GM10266 (cell line): ENCODE measurements around the gene WDR27.

ENCODE experiments used
- DNase-seq: peaks from one replicate; pipeline ENCODE4 v3.0.0; 2012; ENCODE audit errors: extremely low spot score
- TF ChIP-seq, protein P1 (sequence below): IDR thresholded peaks from 2 replicates; pipeline ENCODE4 v1.5.1; 2012; ENCODE audit warnings: mild to moderate bottlenecking, low read depth; ENCODE audit not compliant: control insufficient read depth, insufficient read depth; ENCODE audit errors: missing control alignments

WDR27 gene

DNA sequence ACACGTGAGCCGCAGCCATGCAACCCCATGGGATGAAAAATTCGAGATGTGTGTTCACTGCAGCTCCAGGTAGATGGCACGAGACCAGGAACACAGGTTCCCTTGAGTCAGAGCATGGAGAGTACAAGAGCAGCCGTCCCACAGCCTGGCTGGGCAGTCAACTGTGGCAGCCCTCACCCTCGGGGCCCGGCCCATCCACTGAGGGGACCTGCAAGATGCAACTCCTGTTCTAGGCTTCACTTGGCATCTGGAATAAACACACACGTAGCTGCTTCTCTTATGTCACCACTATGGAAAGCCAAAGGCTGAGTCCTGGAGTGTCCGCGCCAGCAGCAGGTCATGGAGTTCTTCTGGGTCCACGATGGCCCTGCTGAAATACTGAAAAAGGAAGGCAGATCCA is 77.0 kb downstream of the WDR27 start:
- DNase-seq: no peak

DNA sequence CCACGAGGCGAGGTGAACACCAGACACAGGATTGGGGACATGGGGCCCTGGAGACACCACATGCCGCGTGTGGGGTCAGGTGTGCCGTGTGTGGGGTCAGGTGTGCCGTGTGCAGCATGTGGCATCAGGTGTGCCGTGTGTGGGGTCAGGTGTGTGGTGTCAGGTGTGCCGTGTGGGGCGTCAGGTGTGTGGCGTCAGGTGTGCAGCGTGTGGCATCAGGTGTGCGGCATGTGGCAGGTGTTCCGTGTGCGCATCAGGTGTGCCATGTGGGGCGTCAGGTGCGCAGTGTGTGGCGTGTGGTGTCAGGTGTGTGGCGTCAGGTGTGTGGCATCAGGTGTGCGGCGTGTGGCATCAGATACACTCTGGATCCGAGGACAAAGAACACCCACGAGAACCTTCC is 77.9 kb downstream of the WDR27 start:
- TF ChIP-seq, protein P1, sequence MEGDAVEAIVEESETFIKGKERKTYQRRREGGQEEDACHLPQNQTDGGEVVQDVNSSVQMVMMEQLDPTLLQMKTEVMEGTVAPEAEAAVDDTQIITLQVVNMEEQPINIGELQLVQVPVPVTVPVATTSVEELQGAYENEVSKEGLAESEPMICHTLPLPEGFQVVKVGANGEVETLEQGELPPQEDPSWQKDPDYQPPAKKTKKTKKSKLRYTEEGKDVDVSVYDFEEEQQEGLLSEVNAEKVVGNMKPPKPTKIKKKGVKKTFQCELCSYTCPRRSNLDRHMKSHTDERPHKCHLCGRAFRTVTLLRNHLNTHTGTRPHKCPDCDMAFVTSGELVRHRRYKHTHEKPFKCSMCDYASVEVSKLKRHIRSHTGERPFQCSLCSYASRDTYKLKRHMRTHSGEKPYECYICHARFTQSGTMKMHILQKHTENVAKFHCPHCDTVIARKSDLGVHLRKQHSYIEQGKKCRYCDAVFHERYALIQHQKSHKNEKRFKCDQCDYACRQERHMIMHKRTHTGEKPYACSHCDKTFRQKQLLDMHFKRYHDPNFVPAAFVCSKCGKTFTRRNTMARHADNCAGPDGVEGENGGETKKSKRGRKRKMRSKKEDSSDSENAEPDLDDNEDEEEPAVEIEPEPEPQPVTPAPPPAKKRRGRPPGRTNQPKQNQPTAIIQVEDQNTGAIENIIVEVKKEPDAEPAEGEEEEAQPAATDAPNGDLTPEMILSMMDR: no peak
- no peak for DNase-seq

More for the DNA sequence above, 77.0 kb downstream of the WDR27 start:
- TF ChIP-seq, protein P1: no peak

DNA sequence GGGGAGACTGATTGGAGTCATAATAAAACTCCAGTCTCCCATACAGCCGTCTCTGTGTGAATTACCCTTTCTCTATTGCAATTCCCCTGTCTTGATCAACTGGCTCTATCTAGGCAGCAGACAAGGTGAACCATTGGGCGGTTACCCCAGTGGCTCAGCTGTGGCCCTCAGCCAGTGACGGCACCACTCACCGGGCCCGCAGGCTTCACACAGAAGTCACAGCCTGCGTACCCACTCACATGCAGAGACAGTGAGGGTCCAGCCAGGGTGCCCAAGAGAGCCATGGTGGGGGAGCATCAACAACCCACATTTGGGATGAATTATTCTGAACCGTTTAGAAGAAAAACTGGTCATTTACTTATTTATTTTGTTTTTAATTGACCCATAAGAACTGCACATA is 78.5 kb downstream of the WDR27 start:
- no peak for DNase-seq
- TF ChIP-seq, protein P1: no peak

DNA sequence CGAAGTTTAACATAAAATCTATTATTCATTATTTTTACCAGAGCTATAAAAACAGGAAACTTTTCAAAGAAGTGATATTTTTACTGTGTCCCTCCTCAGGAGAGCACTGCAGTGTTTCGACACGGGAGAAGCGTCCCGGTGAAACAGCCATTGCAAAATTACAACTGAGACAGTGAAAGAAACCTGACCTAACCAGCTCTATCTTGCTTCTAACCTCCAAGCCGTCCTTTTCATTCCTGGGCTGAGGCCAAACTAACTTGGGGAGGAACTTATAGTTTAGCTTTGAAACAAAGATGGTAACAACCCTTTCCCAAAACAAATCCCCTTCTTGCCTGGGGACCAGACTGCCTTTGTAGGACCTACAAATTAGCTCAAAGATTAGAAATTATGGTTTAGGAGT is 79.2 kb downstream of the WDR27 start:
- TF ChIP-seq, protein P1: no peak
- no peak for DNase-seq

DNA sequence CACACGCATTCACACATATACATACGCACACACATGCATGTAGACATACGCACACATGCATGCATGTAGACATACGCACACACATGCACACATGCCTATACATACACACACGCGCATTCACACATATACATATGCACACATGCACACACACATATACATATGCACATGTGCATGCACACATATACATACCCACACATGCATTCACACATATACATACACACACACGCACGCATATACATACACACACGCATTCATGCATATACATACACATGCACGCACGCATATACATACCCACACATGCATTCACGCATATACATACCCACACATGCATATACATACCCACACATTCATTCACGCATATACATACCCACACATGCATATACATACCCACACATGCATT is 80.5 kb downstream of the WDR27 start:
- no peak for DNase-seq
- TF ChIP-seq, protein P1: no peak

DNA sequence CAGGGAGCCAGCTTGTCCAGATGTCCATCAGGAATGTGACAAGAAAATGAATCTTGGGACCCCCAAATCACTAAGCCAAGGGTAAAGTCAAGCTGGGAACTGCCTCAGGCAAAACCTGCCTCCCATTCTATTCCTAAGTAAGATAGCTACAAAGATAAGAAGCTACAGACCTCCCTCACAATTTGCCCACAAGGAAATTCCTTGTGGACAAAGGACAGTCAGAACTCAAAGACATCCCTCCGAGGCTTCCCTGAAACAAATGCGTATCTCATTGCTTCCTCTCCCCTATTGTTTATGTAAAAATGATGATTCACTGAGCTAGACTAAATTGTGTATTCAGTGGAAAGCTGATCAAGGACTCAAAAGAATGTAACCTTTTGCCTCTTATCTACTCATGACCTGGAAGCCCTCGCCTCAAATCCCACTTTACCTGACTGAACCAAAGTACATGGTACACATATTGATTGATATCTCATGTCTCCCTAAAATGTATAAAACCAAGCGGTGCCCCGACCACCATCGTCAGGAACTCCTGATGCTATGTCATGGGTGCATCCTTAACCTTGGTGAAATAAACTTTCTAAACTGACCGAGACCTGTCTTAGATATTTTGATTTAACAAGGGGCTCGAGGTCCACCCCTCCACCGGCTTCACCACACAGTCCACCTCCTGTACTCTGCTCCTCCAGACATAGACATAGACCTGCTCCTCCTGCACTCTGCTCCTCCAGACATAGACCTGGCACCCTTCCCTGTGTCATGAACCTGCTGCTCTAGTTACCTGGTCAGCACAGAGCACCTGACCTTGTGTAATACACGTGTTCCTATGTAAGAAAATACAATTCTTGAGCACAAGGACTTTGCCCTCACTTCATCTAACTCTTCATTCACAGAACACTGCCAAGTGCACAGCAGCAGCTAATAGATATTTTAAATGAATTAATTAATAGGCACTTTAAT is 81.4 kb downstream of the WDR27 start:
- TF ChIP-seq, protein P1: no peak
- no peak for DNase-seq

DNA sequence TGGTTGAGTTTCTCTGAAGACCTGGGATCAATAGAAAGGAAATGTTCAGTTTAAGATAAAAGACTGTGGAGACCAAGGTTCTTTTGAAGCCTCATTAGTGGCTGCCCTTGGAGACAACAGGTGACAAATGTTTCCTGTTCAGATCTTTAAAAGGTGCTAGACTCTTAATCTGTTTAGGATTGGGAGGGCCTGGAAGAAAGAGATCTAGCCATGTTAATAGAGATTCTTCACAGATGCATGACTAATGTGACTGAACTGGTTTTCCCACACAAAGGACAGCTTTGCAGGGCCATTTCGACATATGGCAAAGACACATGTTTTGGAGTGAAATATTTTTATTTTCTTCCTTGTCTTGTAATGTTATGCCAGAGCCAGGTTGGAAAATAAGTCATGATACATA is 82.2 kb downstream of the WDR27 start:
- TF ChIP-seq, protein P1: no peak
- DNase-seq: no peak
